ENCODE results near the gene IL2RA. TPM values are rescaled to one million over a fixed set of nuclear protein-coding genes. Genes with fewer than 3 reads are reported as not detected.

Gene IL2RA
- total and polyA plus RNA-seq, 2 donors from 2014 or later = 0.54 to 11.9 TPM

- Histone ChIP-seq H3K36me3 (ENCODE audit: control insufficient read depth in 2 of 3, insufficient read depth in 3 of 3, low read length in 3 of 3) (no peaks in the 10 kb centered on the region), H3K4me3 (ENCODE audit: low read length in 3 of 3) (no peak overlapping the region), H3K9ac (ENCODE audit: low read length in 3 of 3) (no peak overlapping the region), H3K27me3 (ENCODE audit: control insufficient read depth, insufficient read depth, low read length) (no peaks in the 10 kb centered on the region), H3K9me3 (ENCODE audit: control insufficient read depth in 2 of 3, insufficient read depth in 1 of 3, low read length in 3 of 3) (peaks cover 0 to 3% (median 0%) of the 10 kb centered on the region in 3 donors), H3K27ac (ENCODE audit: low read depth in 2 of 2, low read length in 2 of 2) (peak overlapping the region; percentile 52 to 84), H3K4me1 (ENCODE audit: control insufficient read depth in 2 of 3, insufficient read depth in 2 of 3, low read depth in 1 of 3, low read length in 3 of 3) (no peaks in the 10 kb centered on the region)
- DNase-seq (peak in 1 of 5 donors; percentile 2), FAIRE-seq (peak; percentile 47)
- no peak for TF ChIP-seq CTCF (IDR thresholded peaks at IDR 0.05; ENCODE audit: borderline replicate concordance, extremely low read depth, insufficient read depth)
- intact Hi-C loops (cut with DNase I) = no loop called here
These were observed 28.2 kb downstream of the IL2RA start for GRCh38 chr10:6033954-6034353.

GRCh38 chr10:6030940-6031339, 31.2 kb downstream of the IL2RA start:
- Histone ChIP-seq H3K4me1 (ENCODE audit: control insufficient read depth in 2 of 3, insufficient read depth in 2 of 3, low read depth in 1 of 3, low read length in 3 of 3) (no peaks in the 10 kb centered on the region), H3K4me3 (ENCODE audit: low read length in 3 of 3) (no peak overlapping the region), H3K27me3 (ENCODE audit: control insufficient read depth, insufficient read depth, low read length) (no peaks in the 10 kb centered on the region), H3K9me3 (ENCODE audit: control insufficient read depth in 2 of 3, insufficient read depth in 1 of 3, low read length in 3 of 3) (peaks cover 0 to 3% (median 0%) of the 10 kb centered on the region in 3 donors), H3K36me3 (ENCODE audit: control insufficient read depth in 2 of 3, insufficient read depth in 3 of 3, low read length in 3 of 3) (no peaks in the 10 kb centered on the region), H3K9ac (ENCODE audit: low read length in 3 of 3) (no peak overlapping the region), H3K27ac (ENCODE audit: low read depth in 2 of 2, low read length in 2 of 2) (no peak overlapping the region)
- DNase-seq (no peak), FAIRE-seq (no peak)
- TF ChIP-seq CTCF (IDR thresholded peaks at IDR 0.05; ENCODE audit: borderline replicate concordance, extremely low read depth, insufficient read depth) = no peak
- intact Hi-C loops (cut with DNase I) = no loop called here

- no peak overlapping the region for H3K9ac ChIP-seq (ENCODE audit: low read length in 3 of 3)
- no peak overlapping the region for H3K4me3 ChIP-seq (ENCODE audit: low read length in 3 of 3)
- no peak overlapping the region for H3K27ac ChIP-seq (ENCODE audit: low read depth in 2 of 2, low read length in 2 of 2)
- H3K27me3 ChIP-seq (ENCODE audit: control insufficient read depth, insufficient read depth, low read length) = no peaks in the 10 kb centered on the region
- no peaks in the 10 kb centered on the region for H3K4me1 ChIP-seq (ENCODE audit: control insufficient read depth in 2 of 3, insufficient read depth in 2 of 3, low read depth in 1 of 3, low read length in 3 of 3)
- DNase-seq (no peak), FAIRE-seq (no peak)
- intact Hi-C loops (cut with DNase I) = no loop called here
- H3K9me3 ChIP-seq (ENCODE audit: control insufficient read depth in 2 of 3, insufficient read depth in 1 of 3, low read length in 3 of 3) = peaks cover 0 to 3% (median 0%) of the 10 kb centered on the region in 3 donors
- H3K36me3 ChIP-seq (ENCODE audit: control insufficient read depth in 2 of 3, insufficient read depth in 3 of 3, low read length in 3 of 3) = no peaks in the 10 kb centered on the region
- TF ChIP-seq CTCF (IDR thresholded peaks at IDR 0.05; ENCODE audit: borderline replicate concordance, extremely low read depth, insufficient read depth) = no peak
These were observed 31.9 kb downstream of the IL2RA start for GRCh38 chr10:6030217-6030616.

GRCh38 chr10:6027929-6028328, 34.2 kb downstream of the IL2RA start:
- no peak overlapping the region for H3K9ac ChIP-seq (ENCODE audit: low read length in 3 of 3)
- DNase-seq (no peak), FAIRE-seq (no peak)
- no peaks in the 10 kb centered on the region for H3K4me1 ChIP-seq (ENCODE audit: control insufficient read depth in 2 of 3, insufficient read depth in 2 of 3, low read depth in 1 of 3, low read length in 3 of 3)
- no peaks in the 10 kb centered on the region for H3K27me3 ChIP-seq (ENCODE audit: control insufficient read depth, insufficient read depth, low read length)
- no peak overlapping the region for H3K27ac ChIP-seq (ENCODE audit: low read depth in 2 of 2, low read length in 2 of 2)
- intact Hi-C loops (cut with DNase I) = no loop called here
- H3K9me3 ChIP-seq (ENCODE audit: control insufficient read depth in 2 of 3, insufficient read depth in 1 of 3, low read length in 3 of 3) = peaks cover 0 to 3% (median 0%) of the 10 kb centered on the region in 3 donors
- H3K36me3 ChIP-seq (ENCODE audit: control insufficient read depth in 2 of 3, insufficient read depth in 3 of 3, low read length in 3 of 3) = no peaks in the 10 kb centered on the region
- no peak overlapping the region for H3K4me3 ChIP-seq (ENCODE audit: low read length in 3 of 3)
- no peak for TF ChIP-seq CTCF (IDR thresholded peaks at IDR 0.05; ENCODE audit: borderline replicate concordance, extremely low read depth, insufficient read depth)

Measured in kidney (tissue), 14 donors.